ENCODE measurements around the gene C20orf173.

The C20orf173 gene

DNA sequence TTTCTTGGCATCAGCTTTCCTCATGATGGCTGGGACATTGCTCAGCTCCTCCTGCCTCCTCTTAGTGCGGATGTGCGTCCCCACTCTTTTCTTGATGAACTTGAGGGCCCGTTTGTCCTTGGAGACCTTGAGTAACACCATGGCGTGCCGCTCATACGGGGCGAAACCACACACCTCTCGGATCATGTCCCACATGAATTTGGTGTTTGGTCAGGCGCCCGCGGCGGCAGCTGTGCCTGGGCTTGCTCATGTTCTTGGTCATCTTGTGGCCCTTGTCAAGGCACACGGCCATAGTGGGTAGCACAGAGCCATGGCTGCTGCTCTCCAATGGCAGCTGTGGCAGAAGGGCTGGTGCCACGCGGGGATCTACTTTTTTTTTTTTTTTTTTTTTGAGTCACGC is 15.0 kb upstream of the C20orf173 start:
- H3K36me3 Mint-ChIP-seq (ENCODE audit: low read depth), result peaks cover 25% of the 10 kb centered on the region
- H3K27ac Mint-ChIP-seq, result no peak overlapping the region
- TF ChIP-seq, protein P1, sequence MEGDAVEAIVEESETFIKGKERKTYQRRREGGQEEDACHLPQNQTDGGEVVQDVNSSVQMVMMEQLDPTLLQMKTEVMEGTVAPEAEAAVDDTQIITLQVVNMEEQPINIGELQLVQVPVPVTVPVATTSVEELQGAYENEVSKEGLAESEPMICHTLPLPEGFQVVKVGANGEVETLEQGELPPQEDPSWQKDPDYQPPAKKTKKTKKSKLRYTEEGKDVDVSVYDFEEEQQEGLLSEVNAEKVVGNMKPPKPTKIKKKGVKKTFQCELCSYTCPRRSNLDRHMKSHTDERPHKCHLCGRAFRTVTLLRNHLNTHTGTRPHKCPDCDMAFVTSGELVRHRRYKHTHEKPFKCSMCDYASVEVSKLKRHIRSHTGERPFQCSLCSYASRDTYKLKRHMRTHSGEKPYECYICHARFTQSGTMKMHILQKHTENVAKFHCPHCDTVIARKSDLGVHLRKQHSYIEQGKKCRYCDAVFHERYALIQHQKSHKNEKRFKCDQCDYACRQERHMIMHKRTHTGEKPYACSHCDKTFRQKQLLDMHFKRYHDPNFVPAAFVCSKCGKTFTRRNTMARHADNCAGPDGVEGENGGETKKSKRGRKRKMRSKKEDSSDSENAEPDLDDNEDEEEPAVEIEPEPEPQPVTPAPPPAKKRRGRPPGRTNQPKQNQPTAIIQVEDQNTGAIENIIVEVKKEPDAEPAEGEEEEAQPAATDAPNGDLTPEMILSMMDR (IDR thresholded peaks at IDR 0.05; ENCODE audit: unreplicated experiment in 3 of 3), result no peak
- no peaks in the 10 kb centered on the region for H3K27me3 Mint-ChIP-seq (ENCODE audit: low read depth)
- no peaks in the 10 kb centered on the region for H3K9me3 Mint-ChIP-seq
- peaks cover 18% of the 10 kb centered on the region for H3K4me1 Mint-ChIP-seq
- peak overlapping the region; percentile 42 to 94 (median 66) for H3K4me3 Mint-ChIP-seq

DNA sequence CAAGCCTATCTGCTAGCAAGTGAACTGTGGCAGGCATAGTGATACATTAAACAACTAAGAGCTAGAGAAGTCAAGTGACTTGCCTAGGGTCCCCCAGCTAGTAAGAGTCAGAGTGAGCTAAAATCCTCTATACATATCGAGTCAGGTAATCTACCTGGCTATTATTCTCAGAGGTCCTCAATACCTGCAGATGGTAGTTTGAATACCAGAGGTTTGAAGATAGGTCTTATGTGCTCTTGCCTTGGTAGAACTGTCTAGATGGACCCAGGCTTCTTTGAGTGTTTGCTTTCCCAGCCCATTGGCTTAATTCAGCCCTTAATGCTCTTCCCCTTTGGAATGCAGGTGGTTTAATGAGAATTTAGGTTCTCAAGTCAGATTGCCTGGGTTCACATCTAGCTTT is 13.5 kb upstream of the C20orf173 start:
- no peaks in the 10 kb centered on the region for H3K9me3 Mint-ChIP-seq
- TF ChIP-seq, protein P1 (IDR thresholded peaks at IDR 0.05; ENCODE audit: unreplicated experiment in 3 of 3), result no peak
- peaks cover 18% of the 10 kb centered on the region for H3K4me1 Mint-ChIP-seq
- H3K27me3 Mint-ChIP-seq (ENCODE audit: low read depth), result no peaks in the 10 kb centered on the region
- peak overlapping the region; percentile 91 to 94 (median 91) for H3K4me3 Mint-ChIP-seq
- H3K36me3 Mint-ChIP-seq (ENCODE audit: low read depth), result peaks cover 15% of the 10 kb centered on the region
- H3K27ac Mint-ChIP-seq, result peak overlapping the region in 2 of 3 experiments; percentile 84 to 94

DNA sequence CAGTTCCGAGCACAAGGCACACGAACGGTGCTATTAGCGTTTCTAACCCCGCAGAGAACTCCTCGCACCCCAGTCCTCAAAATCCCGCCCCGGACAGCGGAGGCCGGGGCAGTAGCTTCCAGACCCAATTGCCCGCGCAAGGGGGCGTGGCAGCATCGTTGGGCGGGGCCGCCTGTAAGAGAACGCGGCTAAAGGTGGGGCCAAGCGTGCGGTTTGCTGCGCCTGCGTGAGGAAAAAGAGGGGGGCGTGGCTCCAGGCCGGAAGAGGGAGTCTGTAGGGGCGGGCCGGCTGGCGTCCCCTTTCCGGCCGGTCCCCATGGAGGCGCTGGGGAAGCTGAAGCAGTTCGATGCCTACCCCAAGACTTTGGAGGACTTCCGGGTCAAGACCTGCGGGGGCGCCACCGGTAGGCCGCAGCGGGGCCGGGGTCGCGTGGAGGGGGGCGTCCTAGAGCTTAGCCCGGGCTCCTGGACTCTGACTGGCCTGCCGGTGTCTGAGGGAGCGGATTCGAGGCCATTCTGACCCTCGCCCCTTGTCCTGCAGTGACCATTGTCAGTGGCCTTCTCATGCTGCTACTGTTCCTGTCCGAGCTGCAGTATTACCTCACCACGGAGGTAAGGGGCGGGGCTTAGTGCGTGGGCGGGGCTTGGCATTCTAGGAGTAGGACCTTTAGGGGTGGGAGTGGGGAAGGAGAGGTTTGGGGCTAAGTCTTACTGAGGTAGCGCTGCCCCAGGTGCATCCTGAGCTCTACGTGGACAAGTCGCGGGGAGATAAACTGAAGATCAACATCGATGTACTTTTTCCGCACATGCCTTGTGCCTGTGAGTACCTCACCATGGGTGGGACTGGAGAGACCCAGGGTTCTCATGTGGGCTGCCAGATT is 12.6 kb upstream of the C20orf173 start, which contains the start of gene ERGIC3:
ERGIC3 (plus strand) TSS at position 296 of the 880 bp plus-strand sequence; CDS start at position 316, 20 bp downstream.
- peaks cover 15% of the 10 kb centered on the region for H3K36me3 Mint-ChIP-seq (ENCODE audit: low read depth)
- H3K27ac Mint-ChIP-seq, result peak within 1 kb of the TSS; percentile 50 to 94 (median 84)
- H3K4me1 Mint-ChIP-seq, result peaks cover 18% of the 10 kb centered on the region
- no peaks in the 10 kb centered on the region for H3K27me3 Mint-ChIP-seq (ENCODE audit: low read depth)
- TF ChIP-seq, protein P1 (IDR thresholded peaks at IDR 0.05; ENCODE audit: unreplicated experiment in 3 of 3), result no peak
- H3K4me3 Mint-ChIP-seq, result peak within 1 kb of the TSS; percentile 91 to 94 (median 91)
- H3K9me3 Mint-ChIP-seq, result no peaks in the 10 kb centered on the region

DNA sequence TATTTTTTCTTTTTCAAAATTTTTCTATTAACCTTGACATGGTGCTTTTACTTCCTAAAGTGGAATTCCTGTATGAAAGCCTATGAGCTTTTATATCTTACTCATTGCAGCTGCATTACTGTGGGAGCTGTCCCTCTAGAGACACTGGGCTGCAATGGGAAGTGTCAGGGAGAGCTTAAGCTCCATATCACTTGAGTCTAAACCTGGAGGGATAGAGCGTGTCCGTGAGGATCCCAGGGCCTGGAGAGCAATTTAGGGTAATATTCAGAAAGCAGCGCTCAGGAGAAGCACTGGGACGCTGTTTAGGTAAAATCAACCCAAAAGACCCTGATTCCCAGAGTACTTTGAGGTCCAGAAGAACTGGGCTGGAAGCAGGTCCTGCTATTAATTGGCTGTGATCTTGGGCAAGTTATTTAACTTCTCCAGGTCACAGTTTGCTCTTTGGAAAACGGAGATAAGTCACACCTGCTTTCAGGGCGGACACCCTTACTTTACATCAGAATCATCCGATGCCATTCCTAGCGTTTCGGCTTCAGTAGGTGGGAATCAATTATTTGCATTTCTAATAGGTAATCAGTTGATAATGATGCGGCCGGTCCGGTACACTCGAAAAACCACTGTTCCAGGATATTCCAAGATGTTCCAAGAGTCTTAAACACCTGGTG is 11.8 kb upstream of the C20orf173 start:
- Mint-ChIP-seq H3K4me1 (peaks cover 18% of the 10 kb centered on the region), H3K27me3 (ENCODE audit: low read depth) (no peaks in the 10 kb centered on the region), H3K4me3 (peak overlapping the region; percentile 91 to 94 (median 91)), H3K9me3 (no peaks in the 10 kb centered on the region), H3K36me3 (ENCODE audit: low read depth) (peaks cover 15% of the 10 kb centered on the region), H3K27ac (peak overlapping the region; percentile 50 to 94 (median 84))
- TF ChIP-seq, protein P1 (IDR thresholded peaks at IDR 0.05; ENCODE audit: unreplicated experiment in 3 of 3), result no peak

DNA sequence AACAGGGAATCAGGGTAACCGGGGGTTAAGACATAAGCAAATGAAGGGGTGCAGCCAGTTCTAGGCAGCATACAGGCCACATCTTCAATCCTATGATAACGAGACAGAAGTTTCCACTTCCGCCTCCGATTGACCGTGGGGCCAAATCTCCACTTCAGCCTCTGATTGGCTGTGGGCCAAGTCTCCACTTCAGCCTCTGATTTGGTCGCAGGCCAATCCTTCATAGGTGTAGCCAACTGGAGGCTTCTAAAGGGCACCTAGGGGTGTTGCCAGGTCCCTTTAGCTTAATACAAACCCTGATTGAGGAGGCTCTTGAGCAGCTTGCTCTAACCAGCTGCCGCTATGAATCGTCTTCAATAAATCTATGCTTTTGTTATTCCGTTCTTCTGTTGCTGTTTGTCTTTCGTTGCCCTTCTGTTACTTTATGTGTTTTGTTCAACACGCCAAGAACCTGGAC is 10.3 kb upstream of the C20orf173 start:
- H3K27me3 Mint-ChIP-seq (ENCODE audit: low read depth), result no peaks in the 10 kb centered on the region
- no peaks in the 10 kb centered on the region for H3K9me3 Mint-ChIP-seq
- H3K36me3 Mint-ChIP-seq (ENCODE audit: low read depth), result peaks cover 15% of the 10 kb centered on the region
- TF ChIP-seq, protein P1 (IDR thresholded peaks at IDR 0.05; ENCODE audit: unreplicated experiment in 3 of 3), result no peak
- peak overlapping the region in 2 of 3 experiments; percentile 63 to 81 for H3K27ac Mint-ChIP-seq
- H3K4me3 Mint-ChIP-seq, result peak overlapping the region; percentile 72 to 83 (median 75)
- peaks cover 18% of the 10 kb centered on the region for H3K4me1 Mint-ChIP-seq
